ENCODE measurements around the gene PRELID1. TPM values are rescaled to one million over a fixed set of nuclear protein-coding genes. Genes with fewer than 3 reads are reported as not detected.

PRELID1 gene
- total RNA-seq, 2 donors from 2014 or later = 157 to 165 TPM

DNA sequence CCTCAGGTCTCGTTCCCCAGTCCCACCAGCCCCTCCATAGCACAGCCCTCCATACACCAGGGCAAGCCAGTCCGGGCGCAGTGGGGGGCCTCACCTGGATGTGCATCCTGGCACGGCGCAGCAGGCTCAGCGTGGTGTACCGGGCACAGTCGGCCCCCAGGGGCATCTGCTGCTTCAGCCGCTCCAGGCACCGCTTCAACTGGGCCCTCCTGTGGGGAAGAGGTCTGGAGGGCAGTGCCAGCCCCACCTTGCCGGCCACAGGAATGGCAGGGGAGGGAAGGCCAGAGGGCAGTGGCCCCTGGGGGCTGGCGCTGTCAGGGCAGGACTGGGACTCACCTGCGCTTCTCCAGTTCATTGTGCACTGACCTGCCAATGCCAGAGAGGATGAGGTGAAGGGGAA is 6.7 kb downstream of the PRELID1 start:
- Histone ChIP-seq H3K9me3 (ENCODE audit: control insufficient read depth, low read length) (no peaks in the 10 kb centered on the region), H3K36me3 (ENCODE audit: control insufficient read depth, insufficient read depth, low read length) (peaks cover 25% of the 10 kb centered on the region), H3K4me3 (ENCODE audit: low read length) (peak overlapping the region; percentile 83), H3K27me3 (ENCODE audit: control insufficient read depth, insufficient read depth, low read length, poor library complexity, severe bottlenecking) (no peaks in the 10 kb centered on the region), H3K4me1 (ENCODE audit: control insufficient read depth, insufficient read depth, low read length) (no peaks in the 10 kb centered on the region), H3K9ac (ENCODE audit: extremely low read depth, low read length, poor library complexity, severe bottlenecking) (no peak overlapping the region), H3K27ac (ENCODE audit: low read depth, low read length) (no peak overlapping the region)
- Mint-ChIP-seq H3K36me3 (ENCODE audit: low read depth) (peaks cover 24% of the 10 kb centered on the region), H3K27ac (no peak overlapping the region), H3K9me3 (no peaks in the 10 kb centered on the region), H3K4me3 (peak overlapping the region; percentile 65), H3K4me1 (peaks cover 11% of the 10 kb centered on the region), H3K27me3 (ENCODE audit: insufficient read depth) (peaks cover 3% of the 10 kb centered on the region)
- WGBS, 2 experiments (ENCODE audit: insufficient coverage in 1 of 2, insufficient read length in 1 of 2) = 93 to 95% methylated on average over 7 to 13 of the region's 13 CpGs
- no peak for DNase-seq
- TF ChIP-seq, protein P1, sequence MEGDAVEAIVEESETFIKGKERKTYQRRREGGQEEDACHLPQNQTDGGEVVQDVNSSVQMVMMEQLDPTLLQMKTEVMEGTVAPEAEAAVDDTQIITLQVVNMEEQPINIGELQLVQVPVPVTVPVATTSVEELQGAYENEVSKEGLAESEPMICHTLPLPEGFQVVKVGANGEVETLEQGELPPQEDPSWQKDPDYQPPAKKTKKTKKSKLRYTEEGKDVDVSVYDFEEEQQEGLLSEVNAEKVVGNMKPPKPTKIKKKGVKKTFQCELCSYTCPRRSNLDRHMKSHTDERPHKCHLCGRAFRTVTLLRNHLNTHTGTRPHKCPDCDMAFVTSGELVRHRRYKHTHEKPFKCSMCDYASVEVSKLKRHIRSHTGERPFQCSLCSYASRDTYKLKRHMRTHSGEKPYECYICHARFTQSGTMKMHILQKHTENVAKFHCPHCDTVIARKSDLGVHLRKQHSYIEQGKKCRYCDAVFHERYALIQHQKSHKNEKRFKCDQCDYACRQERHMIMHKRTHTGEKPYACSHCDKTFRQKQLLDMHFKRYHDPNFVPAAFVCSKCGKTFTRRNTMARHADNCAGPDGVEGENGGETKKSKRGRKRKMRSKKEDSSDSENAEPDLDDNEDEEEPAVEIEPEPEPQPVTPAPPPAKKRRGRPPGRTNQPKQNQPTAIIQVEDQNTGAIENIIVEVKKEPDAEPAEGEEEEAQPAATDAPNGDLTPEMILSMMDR (conservative IDR thresholded peaks at IDR 0.05) = no peak

DNA sequence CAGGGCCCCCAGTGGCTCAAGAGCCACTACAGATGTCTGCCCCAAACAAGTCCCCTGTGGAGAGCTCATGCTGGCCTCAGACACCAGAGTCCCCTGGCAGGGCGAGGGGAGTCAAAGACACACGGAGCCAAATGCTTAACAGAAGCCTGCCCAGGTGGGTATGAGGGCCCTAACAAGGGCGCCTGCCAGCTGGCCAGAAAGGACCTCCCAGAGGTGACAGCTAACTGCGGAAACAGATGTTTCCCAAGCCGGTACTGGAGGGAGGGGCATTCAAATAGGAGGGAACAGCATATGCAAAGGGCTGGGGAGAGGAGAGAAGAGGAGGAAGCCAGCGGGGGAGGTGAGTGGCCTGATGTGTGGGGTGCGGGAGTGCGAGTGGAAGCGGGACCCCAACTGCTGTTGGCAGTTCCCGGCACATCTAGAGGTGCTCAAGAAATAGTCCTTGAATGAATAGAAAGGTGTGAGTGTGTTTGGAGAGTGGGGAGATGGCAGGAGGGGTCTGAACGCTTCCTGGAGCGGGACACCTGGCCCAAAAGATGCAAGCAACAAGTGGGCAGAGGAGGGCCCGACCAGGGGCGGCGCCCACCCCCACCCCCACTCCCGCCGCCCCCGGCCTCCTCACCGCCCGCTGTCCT is 7.3 kb downstream of the PRELID1 start:
- peak overlapping the region; percentile 65 for H3K4me3 Mint-ChIP-seq
- peak overlapping the region; percentile 73 for H3K27ac Mint-ChIP-seq
- TF ChIP-seq, protein P1 (conservative IDR thresholded peaks at IDR 0.05) = no peak

DNA sequence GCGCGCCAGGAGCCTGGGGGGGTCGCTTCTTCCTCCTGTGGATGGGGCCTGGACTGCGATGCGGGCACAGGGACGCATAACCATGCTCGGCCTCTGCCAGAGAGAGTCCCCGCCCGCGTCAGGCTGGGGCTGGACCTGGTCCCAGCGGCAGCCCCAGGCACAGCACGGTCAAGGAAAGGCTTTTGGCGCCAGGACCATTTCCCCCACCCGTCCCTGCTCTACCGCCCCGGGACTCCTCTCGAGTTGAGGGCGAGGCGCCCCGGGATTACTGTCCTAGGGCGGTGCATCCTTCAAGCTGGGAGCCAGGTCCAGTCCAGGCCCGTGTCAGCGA is 7.8 kb downstream of the PRELID1 start:
- H3K9ac ChIP-seq (ENCODE audit: extremely low read depth, low read length, poor library complexity, severe bottlenecking) = peak overlapping the region; percentile 57
- peak overlapping the region; percentile 83 for H3K4me3 ChIP-seq (ENCODE audit: low read length)
- H3K27ac ChIP-seq (ENCODE audit: low read depth, low read length) = no peak overlapping the region
- H3K27ac Mint-ChIP-seq = peak overlapping the region; percentile 52
- H3K36me3 ChIP-seq (ENCODE audit: control insufficient read depth, insufficient read depth, low read length) = peaks cover 14% of the 10 kb centered on the region
- no peaks in the 10 kb centered on the region for H3K27me3 ChIP-seq (ENCODE audit: control insufficient read depth, insufficient read depth, low read length, poor library complexity, severe bottlenecking)
- H3K4me3 Mint-ChIP-seq = peak overlapping the region; percentile 65
- TF ChIP-seq, protein P1 (conservative IDR thresholded peaks at IDR 0.05) = peak; percentile 20
- H3K36me3 Mint-ChIP-seq (ENCODE audit: low read depth) = peaks cover 14% of the 10 kb centered on the region
- 0 to 2% methylated on average over 8 to 23 of the region's 23 CpGs for WGBS, 2 experiments (ENCODE audit: insufficient coverage in 1 of 2, insufficient read length in 1 of 2)
- H3K4me1 Mint-ChIP-seq = peaks cover 11% of the 10 kb centered on the region
- no peak for DNase-seq
- H3K9me3 ChIP-seq (ENCODE audit: control insufficient read depth, low read length) = no peaks in the 10 kb centered on the region
- H3K9me3 Mint-ChIP-seq = no peaks in the 10 kb centered on the region
- H3K4me1 ChIP-seq (ENCODE audit: control insufficient read depth, insufficient read depth, low read length) = no peaks in the 10 kb centered on the region
- H3K27me3 Mint-ChIP-seq (ENCODE audit: insufficient read depth) = peaks cover 3% of the 10 kb centered on the region

More for the DNA sequence above, 7.3 kb downstream of the PRELID1 start:
- peak; percentile 73 for DNase-seq
- no peak overlapping the region for H3K9ac ChIP-seq (ENCODE audit: extremely low read depth, low read length, poor library complexity, severe bottlenecking)
- Mint-ChIP-seq H3K27me3 (ENCODE audit: insufficient read depth) (peaks cover 3% of the 10 kb centered on the region), H3K36me3 (ENCODE audit: low read depth) (peaks cover 19% of the 10 kb centered on the region), H3K9me3 (no peaks in the 10 kb centered on the region), H3K4me1 (peaks cover 11% of the 10 kb centered on the region)
- peak overlapping the region; percentile 83 for H3K4me3 ChIP-seq (ENCODE audit: low read length)
- H3K36me3 ChIP-seq (ENCODE audit: control insufficient read depth, insufficient read depth, low read length) = peaks cover 19% of the 10 kb centered on the region
- H3K27ac ChIP-seq (ENCODE audit: low read depth, low read length) = no peak overlapping the region
- no peaks in the 10 kb centered on the region for H3K4me1 ChIP-seq (ENCODE audit: control insufficient read depth, insufficient read depth, low read length)
- H3K27me3 ChIP-seq (ENCODE audit: control insufficient read depth, insufficient read depth, low read length, poor library complexity, severe bottlenecking) = no peaks in the 10 kb centered on the region
- WGBS, 2 experiments (ENCODE audit: insufficient coverage in 1 of 2, insufficient read length in 1 of 2) = 20 to 38% methylated on average over 5 to 20 of the region's 20 CpGs
- H3K9me3 ChIP-seq (ENCODE audit: control insufficient read depth, low read length) = no peaks in the 10 kb centered on the region
